IMR-90 (cell line): ENCODE data around the gene IGF2. TPM values are rescaled to one million over a fixed set of nuclear protein-coding genes. Genes with fewer than 3 reads are reported as not detected.

ENCODE experiments used
- ATAC-seq: fragments of 200-7000 bp; cut with Tn5 transposase; 2 replicates; pipeline ENCODE4 v1.9.1; 2020; ENCODE audit warnings: low read depth, mild to moderate bottlenecking, moderate library complexity
- BruUV-seq: library from RNA; stranded (reverse); fragments of 400-500 nt; replicated peaks from 2 replicates; lab custom pipeline; 2021; lab: Mats Ljungman, UMichigan
- CTCF ChIA-PET: fragments of 300-600 bp; formaldehyde crosslinking; extraction: SDS; loops from one replicate; lab custom pipeline; 2021; ENCODE audit warnings: antibody characterized with exemption; lab: Yijun Ruan, JAX
- POLR2A ChIA-PET: fragments of 300-600 bp; sonication (Branson Sonifier 250); formaldehyde crosslinking; loops from one replicate; lab custom pipeline; 2022; ENCODE audit warnings: antibody characterized with exemption; ENCODE audit not compliant: unreplicated experiment; lab: Charles Lee
- DNase-seq: peaks from one replicate; pipeline ENCODE4 v3.0.0; 2013
- H2AFZ ChIP-seq: replicated peaks from 2 replicates; pipeline ENCODE3; 2013; ENCODE audit warnings: low read length, mild to moderate bottlenecking; ENCODE audit not compliant: poor library complexity
- H2AK5ac ChIP-seq: 2 replicates; pipeline ENCODE4 v1.6.1; 2013; ENCODE audit warnings: low read depth, low read length, inconsistent platforms
- H2AK9ac ChIP-seq: replicated peaks from 2 replicates; pipeline ENCODE3; 2013; ENCODE audit warnings: mild to moderate bottlenecking, low read depth, low read length, moderate library complexity; ENCODE audit not compliant: poor library complexity
- H2BK120ac ChIP-seq: 2 replicates; pipeline ENCODE4 v1.6.1; 2013; ENCODE audit warnings: low read depth, low read length, inconsistent platforms
- H2BK15ac ChIP-seq: 3 replicates; pipeline ENCODE4 v1.6.1; 2013; ENCODE audit warnings: low read depth, low read length, inconsistent platforms
- H2BK20ac ChIP-seq: 2 replicates; pipeline ENCODE4 v1.6.1; 2013; ENCODE audit warnings: low read depth, mild to moderate bottlenecking, inconsistent platforms, low read length, moderate library complexity
- H2BK5ac ChIP-seq: 2 replicates; pipeline ENCODE4 v1.6.1; 2013; ENCODE audit warnings: mild to moderate bottlenecking, low read depth, low read length, inconsistent platforms; ENCODE audit not compliant: poor library complexity, severe bottlenecking
- H3K14ac ChIP-seq: replicated peaks from 2 replicates; pipeline ENCODE4 v1.6.1; 2013; ENCODE audit warnings: low read depth, low read length, inconsistent platforms
- H3K18ac ChIP-seq: 2 replicates; pipeline ENCODE4 v1.6.1; 2013; ENCODE audit warnings: low read depth, low read length, control low read depth
- H3K23ac ChIP-seq: 2 replicates; pipeline ENCODE4 v1.6.1; 2013; ENCODE audit warnings: low read depth, low read length, inconsistent platforms
- H3K27ac ChIP-seq: 2 replicates; pipeline ENCODE4 v1.5.1; 2013; ENCODE audit warnings: mild to moderate bottlenecking, control low read depth, low read length; ENCODE audit not compliant: insufficient read depth
- H3K27me3 ChIP-seq: 2 replicates; pipeline ENCODE4 v1.6.1; 2013; ENCODE audit warnings: low read length; ENCODE audit not compliant: control insufficient read depth, insufficient read depth
- H3K36me3 ChIP-seq: 2 replicates; pipeline ENCODE4 v1.6.1; 2013; ENCODE audit warnings: low read length, mixed read lengths; ENCODE audit not compliant: control insufficient read depth, insufficient read depth
- H3K4ac ChIP-seq: 2 replicates; pipeline ENCODE4 v1.6.1; 2013; ENCODE audit warnings: low read depth, low read length, inconsistent platforms
- H3K4me1 ChIP-seq: 2 replicates; pipeline ENCODE4 v1.6.1; 2013; ENCODE audit warnings: low read length, mixed read lengths; ENCODE audit not compliant: control insufficient read depth, insufficient read depth
- H3K4me2 ChIP-seq: 2 replicates; pipeline ENCODE4 v1.6.1; 2013; ENCODE audit warnings: low read depth, mild to moderate bottlenecking, control low read depth, low read length, moderate library complexity
- H3K4me3 ChIP-seq: 2 replicates; pipeline ENCODE4 v1.5.1; 2013; ENCODE audit warnings: low read depth, mild to moderate bottlenecking, control low read depth, low read length, moderate library complexity; ENCODE audit not compliant: insufficient read depth
- H3K56ac ChIP-seq: 2 replicates; pipeline ENCODE4 v1.6.1; 2013; ENCODE audit warnings: low read length, inconsistent platforms; ENCODE audit not compliant: insufficient read depth; ENCODE audit errors: extremely low read depth
- H3K79me1 ChIP-seq, 2 experiments: 2 replicates each; pipeline ENCODE4 v1.6.1; 2013; ENCODE audit warnings: low read length in 2 of 2, inconsistent platforms in 1 of 2, low read depth in 1 of 2
- H3K9ac ChIP-seq: 2 replicates; pipeline ENCODE4 v1.6.1; 2013; ENCODE audit warnings: low read depth, low read length, control low read depth
- H3K9me1 ChIP-seq: 2 replicates; pipeline ENCODE4 v1.6.1; 2013; ENCODE audit warnings: low read length, inconsistent platforms; ENCODE audit not compliant: insufficient read depth
- H3K9me3 ChIP-seq: 2 replicates; pipeline ENCODE4 v1.6.1; 2013; ENCODE audit warnings: low read length; ENCODE audit not compliant: control insufficient read depth, insufficient read depth
- H4K20me1 ChIP-seq: 2 replicates; pipeline ENCODE4 v1.6.1; 2013; ENCODE audit warnings: low read length, inconsistent platforms; ENCODE audit not compliant: insufficient read depth
- H4K5ac ChIP-seq: 2 replicates; pipeline ENCODE4 v1.6.1; 2013; ENCODE audit warnings: mild to moderate bottlenecking, low read depth, low read length, control low read depth
- H4K8ac ChIP-seq, 2 experiments: 2 replicates each; pipeline ENCODE4 v1.6.1; 2013; ENCODE audit warnings: low read depth in 2 of 2, low read length in 2 of 2, control low read depth in 1 of 2, inconsistent platforms in 1 of 2
- H4K91ac ChIP-seq: 2 replicates; pipeline ENCODE4 v1.6.1; 2013; ENCODE audit warnings: low read depth, low read length, inconsistent platforms; ENCODE audit not compliant: insufficient read depth
- BHLHE40 ChIP-seq: fragments of 150-350 bp; IDR thresholded peaks from 2 replicates; pipeline ENCODE4 v1.6.1; 2016; ENCODE audit warnings: mild to moderate bottlenecking, low read depth, low read length
- CEBPB ChIP-seq: IDR thresholded peaks from 2 replicates; pipeline ENCODE4 v1.6.1; 2012; ENCODE audit warnings: low read depth, low read length, improper control_type of control experiment
- CHD1 ChIP-seq: IDR thresholded peaks from 2 replicates; pipeline ENCODE4 v1.6.1; 2012; ENCODE audit warnings: low read depth, low read length, improper control_type of control experiment
- CTCF ChIP-seq: conservative IDR thresholded peaks from 2 replicates; pipeline ENCODE4 v1.5.1; 2012; ENCODE audit warnings: mild to moderate bottlenecking, low read depth, low read length, improper control_type of control experiment
- FOS ChIP-seq: fragments of 150-350 bp; IDR thresholded peaks from 2 replicates; pipeline ENCODE4 v1.6.1; 2016; ENCODE audit warnings: low read depth, low read length
- MAFK ChIP-seq: IDR thresholded peaks from 2 replicates; pipeline ENCODE4 v1.6.1; 2012; ENCODE audit warnings: low read depth, low read length, improper control_type of control experiment
- MAZ ChIP-seq: IDR thresholded peaks from 2 replicates; pipeline ENCODE4 v1.6.1; 2012; ENCODE audit warnings: low read depth, mild to moderate bottlenecking, low read length, improper control_type of control experiment, moderate library complexity, borderline replicate concordance
- NFE2L2 ChIP-seq: fragments of 150-350 bp; IDR thresholded peaks from 2 replicates; pipeline ENCODE4 v1.6.1; 2016; ENCODE audit warnings: low read depth, mild to moderate bottlenecking, low read length
- POLR2A ChIP-seq: IDR thresholded peaks from 2 replicates; pipeline ENCODE4 v1.6.1; 2012; ENCODE audit warnings: mild to moderate bottlenecking, low read depth, low read length
- RAD21 ChIP-seq: IDR thresholded peaks from 2 replicates; pipeline ENCODE4 v1.6.1; 2012; ENCODE audit warnings: low read length, improper control_type of control experiment
- SMC3 ChIP-seq: fragments of 150-350 bp; IDR thresholded peaks from 2 replicates; pipeline ENCODE4 v1.6.1; 2016; ENCODE audit warnings: low read depth, mild to moderate bottlenecking, antibody characterized with exemption, low read length, moderate library complexity
- WGBS, 2 experiments: methylation state at CpG; one replicate each; pipeline versions ENCODE4 v1.1.5 to v1.1.7; 2013; ENCODE audit warnings: missing lambda C conversion rate in 2 of 2; ENCODE audit not compliant: insufficient read length in 1 of 2; ENCODE audit errors: extremely low coverage in 2 of 2; 5-methylcytosine and 5-hydroxymethylcytosine counted together
- dilution Hi-C: fragments of 300-500 bp; cut with HindIII; formaldehyde crosslinking; loops from one replicate; pipeline ENCODE4 v1.14.3; 2018; ENCODE audit warnings: low sequenced_read_pairs; ENCODE audit not compliant: unreplicated experiment
- in situ Hi-C: fragments of 300-500 bp; cut with MboI; formaldehyde crosslinking; loops from 3 replicates; pipeline ENCODE4 v1.14.3; 2019; ENCODE audit warnings: low sequenced_read_pairs, inconsistent platforms, mixed read lengths
- intact Hi-C: fragments of 100-400 bp; cut with micrococcal nuclease; formaldehyde crosslinking; loops from 2 replicates; pipeline ENCODE4 v1.10.0; 2022
- polyA plus RNA-seq, 3 experiments: library from polyadenylated mRNA; depleted of rRNA; stranded (reverse); fragments of >200 nt; gene quantifications; 2 replicates each; pipeline ENCODE4 v1.2.3, GENCODE V29; 2012; ENCODE audit warnings: low replicate concordance in 1 of 3
- total RNA-seq: library from RNA; depleted of rRNA; stranded (reverse); fragments of >200 nt; gene quantifications from 2 replicates; pipeline ENCODE4 v1.2.3, GENCODE V29; 2012
- TF ChIP-seq, protein P1 (sequence below): fragments of 150-350 bp; IDR thresholded peaks from 2 replicates; pipeline ENCODE4 v1.6.1; 2017; ENCODE audit warnings: mild to moderate bottlenecking, antibody characterized with exemption, low read length, low read depth

IGF2 gene
- total and polyA plus RNA-seq, 2 of the 4 experiments (the other 2 are of a cell fraction), result 2.3 to 21.8 TPM

DNA sequence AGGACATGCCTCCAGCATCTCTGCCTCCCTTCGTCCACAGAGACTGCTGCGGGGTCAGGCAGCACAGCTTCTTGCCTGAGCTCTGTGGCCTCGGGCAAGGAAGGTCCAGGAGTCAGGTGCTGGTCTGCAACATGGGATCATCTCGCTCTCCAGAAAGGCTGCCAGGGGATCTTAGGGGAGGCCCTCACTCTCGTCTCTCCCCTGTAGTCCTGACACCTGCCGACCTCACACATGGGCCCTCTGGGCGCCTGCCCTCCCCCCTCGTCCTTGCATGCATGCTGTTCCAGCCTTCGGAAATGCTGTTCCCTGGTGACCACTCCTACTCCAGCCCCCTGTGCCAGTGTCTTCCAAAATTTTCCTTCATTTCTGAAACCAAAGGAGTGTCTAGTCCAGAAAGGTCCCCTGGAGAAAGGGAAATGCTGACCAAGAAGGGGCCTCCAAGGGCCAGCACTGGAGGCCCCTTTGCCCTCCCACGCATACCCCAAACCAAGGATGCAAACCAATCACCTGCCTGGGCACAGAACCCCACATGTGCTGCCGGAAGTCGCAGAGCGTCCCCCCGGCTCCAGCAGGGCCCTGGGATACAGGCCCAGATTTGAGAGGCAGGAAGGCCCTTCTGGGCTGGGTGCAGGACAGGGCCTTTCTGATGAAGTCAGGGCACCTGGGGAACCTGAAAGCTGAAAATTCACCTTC is 41.0 kb downstream of the IGF2 start:
- Histone ChIP-seq H3K18ac (peak overlapping the region; percentile 42), H2AK5ac (peak overlapping the region; percentile 84), H4K20me1 (no peaks in the 10 kb centered on the region), H3K9me3 (peaks cover 3% of the 10 kb centered on the region; the same call in 1 of the 2 replicates), H2BK120ac (peak overlapping the region; percentile 99), H2BK5ac (peak overlapping the region; percentile 94), H2BK15ac (peak overlapping the region; percentile 60; the same call in 2 of the 3 replicates), H3K36me3 (no peaks in the 10 kb centered on the region), H2AK9ac (peak overlapping the region; percentile 87), H3K4ac (peak overlapping the region; percentile 98), H3K14ac (no peak overlapping the region; the same call in 1 of the 2 replicates), H3K9me1 (peaks cover 17% of the 10 kb centered on the region), H2BK20ac (peak overlapping the region; percentile 93), H3K4me1 (peaks cover 25% of the 10 kb centered on the region), H3K4me3 (no peak overlapping the region), H3K79me1 (peaks cover 0 to 13% of the 10 kb centered on the region in 2 experiments; a peak in 2 of 4 replicates), H3K56ac (no peak overlapping the region), H3K23ac (peak overlapping the region; percentile 90), H2AFZ (peak overlapping the region; percentile 90), H3K27me3 (no peaks in the 10 kb centered on the region; the same call in 1 of the 2 replicates), H3K27ac (peak overlapping the region; percentile 88), H4K5ac (peak overlapping the region; percentile 38; the same call in 1 of the 2 replicates), H3K4me2 (peak overlapping the region; percentile 25; the same call in 1 of the 2 replicates), H4K8ac (peak overlapping the region; percentile 26 to 81; a peak in 3 of 4 replicates), H3K9ac (no peak overlapping the region), H4K91ac (peak overlapping the region; percentile 97)
- POLR2A ChIA-PET, result no interaction called here
- DNase-seq, result no peak
- ATAC-seq, result no peak
- dilution Hi-C loops (no loop called here), intact Hi-C loops (loop anchor here (2.0 to 5.0 kb wide), 2 partner anchors 25 to 39 kb away; partner anchors contain the start of gene IGF2), in situ Hi-C loops (no loop called here)
- CTCF ChIA-PET, result interaction anchor here (0.8 kb wide), 1 partner anchor 54 kb away, joined by 6 read pairs; no protein-coding TSS in a partner anchor
- BruUV-seq, result no TSS peak
- TF ChIP-seq CHD1, result no peak
- TF ChIP-seq NFE2L2, result no peak
- TF ChIP-seq FOS, result no peak
- no peak for TF ChIP-seq MAZ
- TF ChIP-seq SMC3, result no peak
- TF ChIP-seq RAD21, result no peak
- no peak for TF ChIP-seq BHLHE40
- TF ChIP-seq MAFK, result no peak
- no peak for TF ChIP-seq CTCF
- TF ChIP-seq POLR2A, result no peak
- TF ChIP-seq CEBPB, result no peak
- TF ChIP-seq, protein P1, sequence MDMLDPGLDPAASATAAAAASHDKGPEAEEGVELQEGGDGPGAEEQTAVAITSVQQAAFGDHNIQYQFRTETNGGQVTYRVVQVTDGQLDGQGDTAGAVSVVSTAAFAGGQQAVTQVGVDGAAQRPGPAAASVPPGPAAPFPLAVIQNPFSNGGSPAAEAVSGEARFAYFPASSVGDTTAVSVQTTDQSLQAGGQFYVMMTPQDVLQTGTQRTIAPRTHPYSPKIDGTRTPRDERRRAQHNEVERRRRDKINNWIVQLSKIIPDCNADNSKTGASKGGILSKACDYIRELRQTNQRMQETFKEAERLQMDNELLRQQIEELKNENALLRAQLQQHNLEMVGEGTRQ, result no peak
- WGBS, 2 experiments, result 90% methylated on average over 7 of the region's 14 CpGs; no CpG with 5 or more reads in 1 of the 2 experiments
